WTC11 (cell line): ENCODE data around the gene SLC25A21. TPM values are rescaled to one million over a fixed set of nuclear protein-coding genes. Genes with fewer than 3 reads are reported as not detected.

ENCODE experiments used
- ATAC-seq: fragments of 200-7000 bp; cut with Tn5 transposase; 2 replicates; pipeline ENCODE4 v1.10.0; 2021; ENCODE audit warnings: mild to moderate bottlenecking, moderate library complexity
- CTCF ChIA-PET: fragments of 300-600 bp; sonication (Branson Sonifier 250); formaldehyde crosslinking; loops from one replicate; lab custom pipeline; 2021; ENCODE audit warnings: antibody characterized with exemption; lab: Charles Lee
- POLR2A ChIA-PET: fragments of 350-600 bp; sonication (Branson Sonifier 250); formaldehyde crosslinking; loops from one replicate; lab custom pipeline; 2021; ENCODE audit warnings: antibody characterized with exemption; lab: Charles Lee
- DNase-seq: peaks from one replicate; pipeline ENCODE4 v3.0.0; 2021; ENCODE audit warnings: low spot score
- H3K27ac Mint-ChIP-seq: 2 replicates; pipeline ENCODE4 v1.8.0; 2021; ENCODE audit warnings: mixed read lengths
- H3K27me3 Mint-ChIP-seq: 2 replicates; pipeline ENCODE4 v1.8.0; 2021; ENCODE audit warnings: low read depth, mild to moderate bottlenecking, moderate library complexity, mixed read lengths
- H3K36me3 Mint-ChIP-seq: 2 replicates; pipeline ENCODE4 v1.8.0; 2021; ENCODE audit warnings: mixed read lengths
- H3K4me1 Mint-ChIP-seq: 2 replicates; pipeline ENCODE4 v1.8.0; 2022; ENCODE audit warnings: mixed read lengths
- H3K4me3 Mint-ChIP-seq: 2 replicates; pipeline ENCODE4 v1.8.0; 2021; ENCODE audit warnings: mild to moderate bottlenecking, moderate library complexity, mixed read lengths
- H3K9me3 Mint-ChIP-seq: 2 replicates; pipeline ENCODE4 v1.8.0; 2021; ENCODE audit warnings: mixed read lengths
- CBFB ChIP-seq: sonication (generic); formaldehyde crosslinking; IDR thresholded peaks from 2 replicates; pipeline ENCODE4 v1.8.1; 2022; ENCODE audit warnings: mild to moderate bottlenecking, low read depth, missing genetic modification reagents
- E2F4 ChIP-seq: sonication (generic); formaldehyde crosslinking; IDR thresholded peaks from 2 replicates; pipeline ENCODE4 v1.8.1; 2022; ENCODE audit warnings: low read depth, mild to moderate bottlenecking, moderate library complexity, missing genetic modification reagents, borderline replicate concordance
- ERG ChIP-seq: fragments of 250-450 bp; sonication (Bioruptor Pico); IDR thresholded peaks from 2 replicates; pipeline ENCODE4 v1.8.0; 2021; ENCODE audit warnings: mild to moderate bottlenecking
- FOXJ3 ChIP-seq: sonication (generic); formaldehyde crosslinking; IDR thresholded peaks from 2 replicates; pipeline ENCODE4 v1.9.0; 2021; ENCODE audit warnings: missing genetic modification reagents, mild to moderate bottlenecking, borderline replicate concordance
- FOXP1 ChIP-seq: sonication (generic); formaldehyde crosslinking; IDR thresholded peaks from 2 replicates; pipeline ENCODE4 v1.8.0; 2022; ENCODE audit warnings: missing genetic modification reagents, mild to moderate bottlenecking, moderate library complexity, borderline replicate concordance
- HMGA2 ChIP-seq: fragments of 250-450 bp; sonication (Bioruptor Pico); IDR thresholded peaks from 2 replicates; pipeline ENCODE4 v1.4.0; 2021; ENCODE audit warnings: mild to moderate bottlenecking, moderate library complexity
- HMGXB4 ChIP-seq: sonication (generic); formaldehyde crosslinking; IDR thresholded peaks from 2 replicates; pipeline ENCODE4 v1.8.1; 2023; ENCODE audit warnings: mild to moderate bottlenecking, moderate library complexity, missing genetic modification reagents
- JUN ChIP-seq: sonication (generic); formaldehyde crosslinking; IDR thresholded peaks from 2 replicates; pipeline ENCODE4 v1.8.0; 2023; ENCODE audit warnings: mild to moderate bottlenecking, missing genetic modification reagents
- KAT7 ChIP-seq: sonication (generic); formaldehyde crosslinking; IDR thresholded peaks from 2 replicates; pipeline ENCODE4 v1.8.1; 2023; ENCODE audit warnings: missing genetic modification reagents, mild to moderate bottlenecking, borderline replicate concordance
- MXD4 ChIP-seq: fragments of 250-450 bp; sonication (Bioruptor Pico); IDR thresholded peaks from 2 replicates; pipeline ENCODE4 v1.8.0; 2021; ENCODE audit warnings: mild to moderate bottlenecking, moderate library complexity, borderline replicate concordance
- NFATC4 ChIP-seq: fragments of 250-450 bp; sonication (Bioruptor Pico); IDR thresholded peaks from 2 replicates; pipeline ENCODE4 v1.9.0; 2021; ENCODE audit warnings: mild to moderate bottlenecking
- NFE2L1 ChIP-seq: sonication (generic); formaldehyde crosslinking; IDR thresholded peaks from 2 replicates; pipeline ENCODE4 v1.8.1; 2023; ENCODE audit warnings: missing genetic modification reagents
- NR1H2 ChIP-seq: sonication (generic); formaldehyde crosslinking; IDR thresholded peaks from 2 replicates; pipeline ENCODE4 v1.9.0; 2021; ENCODE audit warnings: mild to moderate bottlenecking, moderate library complexity, missing genetic modification reagents
- SMAD3 ChIP-seq: sonication (generic); formaldehyde crosslinking; IDR thresholded peaks from 2 replicates; pipeline ENCODE4 v1.8.0; 2022; ENCODE audit warnings: missing genetic modification reagents, mild to moderate bottlenecking, borderline replicate concordance
- STAT6 ChIP-seq: sonication (generic); formaldehyde crosslinking; conservative IDR thresholded peaks from 2 replicates; pipeline ENCODE4 v1.8.1; 2023; ENCODE audit warnings: mild to moderate bottlenecking, low read depth, missing genetic modification reagents, moderate library complexity
- TCF7 ChIP-seq: sonication (generic); formaldehyde crosslinking; IDR thresholded peaks from 2 replicates; pipeline ENCODE4 v1.8.0; 2022; ENCODE audit warnings: mild to moderate bottlenecking, low read depth, missing genetic modification reagents, moderate library complexity
- ZNF219 ChIP-seq: sonication (generic); formaldehyde crosslinking; IDR thresholded peaks from 2 replicates; pipeline ENCODE4 v1.8.0; 2023; ENCODE audit warnings: missing genetic modification reagents, mild to moderate bottlenecking, borderline replicate concordance
- ZNF281 ChIP-seq: sonication (generic); formaldehyde crosslinking; IDR thresholded peaks from 2 replicates; pipeline ENCODE4 v1.8.0; 2023; ENCODE audit warnings: mild to moderate bottlenecking, missing genetic modification reagents
- ZNF416 ChIP-seq: fragments of 250-450 bp; sonication (Bioruptor Pico); IDR thresholded peaks from 2 replicates; pipeline ENCODE4 v1.9.0; 2021; ENCODE audit warnings: mild to moderate bottlenecking, inconsistent platforms
- ZNF512 ChIP-seq: sonication (generic); formaldehyde crosslinking; IDR thresholded peaks from 2 replicates; pipeline ENCODE4 v1.8.1; 2022; ENCODE audit warnings: missing genetic modification reagents, borderline replicate concordance
- total RNA-seq: library from RNA; stranded (reverse); gene quantifications from 3 replicates; pipeline ENCODE4 v1.2.3, GENCODE V29; 2021

Gene SLC25A21
- total RNA-seq, 1 experiment from 2014 or later: 8.2 TPM

- TF ChIP-seq CBFB (CRISPR knock-in tag): no peak
- TF ChIP-seq NFE2L1: no peak
- TF ChIP-seq HMGA2 (CRISPR knock-in tag): no peak
- no peak for TF ChIP-seq ZNF416 (CRISPR knock-in tag)
- no peak for TF ChIP-seq ZNF281
- no peak for TF ChIP-seq TCF7 (CRISPR knock-in tag)
- TF ChIP-seq, all 79 proteins: peak for 0
Observed at GRCh38 chr14:36826614-36827013, 345.8 kb downstream of the SLC25A21 start (continued).

- Mint-ChIP-seq H3K9me3 (no peaks in the 10 kb centered on the region), H3K27ac (no peak overlapping the region; the same call in 1 of the 2 replicates), H3K4me3 (no peak overlapping the region), H3K27me3 (no peaks in the 10 kb centered on the region), H3K4me1 (peaks cover 24% of the 10 kb centered on the region), H3K36me3 (no peaks in the 10 kb centered on the region)
- no peak for DNase-seq
- ChIA-PET POLR2A (no interaction called here), CTCF (interaction anchor here (1.1 kb wide), 1 partner anchor 177 kb away, joined by 4 read pairs; no protein-coding TSS in a partner anchor)
- ATAC-seq: no peak
- TF ChIP-seq JUN (CRISPR knock-in tag) (no peak), NFATC4 (no peak), KAT7 (CRISPR knock-in tag) (no peak), FOXJ3 (CRISPR knock-in tag) (no peak), HMGXB4 (CRISPR knock-in tag) (no peak), MXD4 (CRISPR knock-in tag) (no peak), ERG (no peak), ZNF512 (CRISPR knock-in tag) (no peak), E2F4 (no peak)
Observed at GRCh38 chr14:36824854-36825253, 347.6 kb downstream of the SLC25A21 start.

GRCh38 chr14:36823651-36824050, 348.8 kb downstream of the SLC25A21 start:
- DNase-seq: no peak
- no peak overlapping the region for H3K27ac Mint-ChIP-seq
- no peaks in the 10 kb centered on the region for H3K36me3 Mint-ChIP-seq
- CTCF ChIA-PET: interaction anchor here (1.1 kb wide), 1 partner anchor 176 kb away, joined by 4 read pairs; no protein-coding TSS in a partner anchor
- TF ChIP-seq FOXP1 (CRISPR knock-in tag) (no peak), NR1H2 (CRISPR knock-in tag) (no peak), TCF7 (CRISPR knock-in tag) (no peak), STAT6 (CRISPR knock-in tag) (no peak), SMAD3 (CRISPR knock-in tag) (no peak), ZNF219 (CRISPR knock-in tag) (no peak)
- ATAC-seq: no peak
- no peak overlapping the region for H3K4me3 Mint-ChIP-seq
- H3K27me3 Mint-ChIP-seq: no peaks in the 10 kb centered on the region
- H3K9me3 Mint-ChIP-seq: no peaks in the 10 kb centered on the region
- POLR2A ChIA-PET: interaction anchor here (0.7 kb wide), 1 partner anchor 218 kb away, joined by 4 read pairs; no protein-coding TSS in a partner anchor
- peaks cover 28% of the 10 kb centered on the region for H3K4me1 Mint-ChIP-seq
